HepG2 (cell line): ENCODE data around the gene PDGFRB. TPM values are rescaled to one million over a fixed set of nuclear protein-coding genes. Genes with fewer than 3 reads are reported as not detected.

ENCODE experiments used
- ATF1 ChIP-seq: IDR thresholded peaks from 2 replicates; pipeline ENCODE4 v1.6.1; 2016; ENCODE audit warnings: mild to moderate bottlenecking, control low read depth
- CEBPZ ChIP-seq: IDR thresholded peaks from 2 replicates; pipeline ENCODE4 v1.6.1; 2012; ENCODE audit warnings: low read length, improper control_type of control experiment
- CHCHD3 ChIP-seq: sonication (generic); formaldehyde crosslinking; IDR thresholded peaks from 2 replicates; pipeline ENCODE4 v1.8.0; 2022; ENCODE audit warnings: mild to moderate bottlenecking, missing genetic modification reagents, moderate library complexity
- GZF1 ChIP-seq: sonication (generic); formaldehyde crosslinking; IDR thresholded peaks from 2 replicates; pipeline ENCODE4 v1.5.1; 2020; ENCODE audit warnings: mild to moderate bottlenecking, missing genetic modification reagents
- HMGA1 ChIP-seq: sonication (generic); formaldehyde crosslinking; conservative IDR thresholded peaks from 2 replicates; pipeline ENCODE4 v1.4.0; 2020; ENCODE audit warnings: missing genetic modification reagents
- MXD4 ChIP-seq: IDR thresholded peaks from 2 replicates; pipeline ENCODE4 v1.6.1; 2016; ENCODE audit warnings: mild to moderate bottlenecking, missing biosample characterization, missing genetic modification reagents
- NFE2 ChIP-seq: sonication (generic); formaldehyde crosslinking; IDR thresholded peaks from 2 replicates; pipeline ENCODE4 v1.4.0; 2020; ENCODE audit warnings: missing genetic modification reagents
- PHF20 ChIP-seq: sonication (generic); formaldehyde crosslinking; IDR thresholded peaks from 2 replicates; pipeline ENCODE4 v1.5.0; 2020; ENCODE audit warnings: mild to moderate bottlenecking, missing genetic modification reagents
- PREB ChIP-seq: sonication (generic); formaldehyde crosslinking; IDR thresholded peaks from 2 replicates; pipeline ENCODE4 v1.4.0; 2020; ENCODE audit warnings: missing genetic modification reagents
- RBM39 ChIP-seq: fragments of 200-400 bp; formaldehyde crosslinking; IDR thresholded peaks from one replicate; pipeline ENCODE4 v1.6.1; 2018; ENCODE audit warnings: antibody characterized with exemption, mild to moderate bottlenecking, low read depth, low read length; ENCODE audit not compliant: poor library complexity, severe bottlenecking
- REXO4 ChIP-seq: sonication (generic); formaldehyde crosslinking; IDR thresholded peaks from 2 replicates; pipeline ENCODE4 v1.8.0; 2022; ENCODE audit warnings: missing genetic modification reagents, mild to moderate bottlenecking, borderline replicate concordance
- SP1 ChIP-seq, 2 experiments: fragments of 450-650 bp in 1 of 2; sonication (generic) in 1 of 2; formaldehyde crosslinking in 1 of 2; IDR thresholded peaks; 2 replicates each; pipeline versions ENCODE4 v1.4.0 to v1.6.1; 2016 to 2020; ENCODE audit warnings: missing genetic modification reagents in 1 of 2
- SP5 ChIP-seq: IDR thresholded peaks from 2 replicates; pipeline ENCODE4 v1.6.1; 2016; ENCODE audit warnings: low read depth, borderline replicate concordance
- SYNCRIP ChIP-seq: fragments of 200-400 bp; formaldehyde crosslinking; IDR thresholded peaks from 2 replicates; pipeline ENCODE4 v1.6.1; 2018; ENCODE audit warnings: mild to moderate bottlenecking, low read depth, low read length; ENCODE audit not compliant: insufficient read depth
- TAF15 ChIP-seq: fragments of 200-400 bp; formaldehyde crosslinking; IDR thresholded peaks from one replicate; pipeline ENCODE4 v1.6.1; 2018; ENCODE audit warnings: mild to moderate bottlenecking, low read depth, low read length; ENCODE audit not compliant: poor library complexity, severe bottlenecking
- U2AF2 ChIP-seq: fragments of 200-400 bp; formaldehyde crosslinking; IDR thresholded peaks from 2 replicates; pipeline ENCODE4 v1.6.1; 2017; ENCODE audit warnings: low read depth, mild to moderate bottlenecking, low read length
- YEATS2 ChIP-seq: sonication (generic); formaldehyde crosslinking; IDR thresholded peaks from 2 replicates; pipeline ENCODE4 v1.4.0; 2020; ENCODE audit warnings: missing genetic modification reagents, borderline replicate concordance
- ZEB1 ChIP-seq: IDR thresholded peaks from 2 replicates; pipeline ENCODE4 v1.6.1; 2012; ENCODE audit warnings: mild to moderate bottlenecking, low read depth, inconsistent platforms; ENCODE audit not compliant: insufficient replicate concordance
- ZNF484 ChIP-seq: sonication (generic); formaldehyde crosslinking; IDR thresholded peaks from 2 replicates; pipeline ENCODE4 v1.5.1; 2020; ENCODE audit warnings: mild to moderate bottlenecking, low read depth, missing genetic modification reagents, borderline replicate concordance
- ZNF562 ChIP-seq: sonication (generic); formaldehyde crosslinking; IDR thresholded peaks from 2 replicates; pipeline ENCODE4 v1.8.0; 2022; ENCODE audit warnings: missing genetic modification reagents, borderline replicate concordance
- ZNF589 ChIP-seq: sonication (generic); formaldehyde crosslinking; conservative IDR thresholded peaks from 2 replicates; pipeline ENCODE4 v1.8.0; 2022; ENCODE audit warnings: mild to moderate bottlenecking, moderate library complexity, missing genetic modification reagents
- ZNF652 ChIP-seq: IDR thresholded peaks from 2 replicates; pipeline ENCODE4 v1.6.1; 2016; ENCODE audit warnings: low read depth, borderline replicate concordance
- ZNF672 ChIP-seq: sonication (generic); formaldehyde crosslinking; IDR thresholded peaks from 2 replicates; pipeline ENCODE4 v1.8.1; 2022; ENCODE audit warnings: missing genetic modification reagents
- ZNF678 ChIP-seq: sonication (generic); formaldehyde crosslinking; IDR thresholded peaks from 2 replicates; pipeline ENCODE4 v1.4.0; 2020; ENCODE audit warnings: mild to moderate bottlenecking, missing genetic modification reagents
- ZNF749 ChIP-seq: sonication (generic); formaldehyde crosslinking; IDR thresholded peaks from 2 replicates; pipeline ENCODE4 v1.8.0; 2022; ENCODE audit warnings: mild to moderate bottlenecking, missing genetic modification reagents, moderate library complexity, borderline replicate concordance
- ZNF772 ChIP-seq: sonication (generic); formaldehyde crosslinking; IDR thresholded peaks from 2 replicates; pipeline ENCODE4 v1.5.0; 2020; ENCODE audit warnings: mild to moderate bottlenecking, missing genetic modification reagents
- ZNF773 ChIP-seq: sonication (generic); formaldehyde crosslinking; IDR thresholded peaks from 2 replicates; pipeline ENCODE4 v1.4.0; 2020; ENCODE audit warnings: missing genetic modification reagents, borderline replicate concordance
- ZNF792 ChIP-seq: IDR thresholded peaks from 2 replicates; pipeline ENCODE4 v1.6.1; 2016
- ZNF841 ChIP-seq: sonication (generic); formaldehyde crosslinking; IDR thresholded peaks from 2 replicates; pipeline ENCODE4 v1.8.1; 2023; ENCODE audit warnings: missing genetic modification reagents, borderline replicate concordance
- polyA plus RNA-seq, 8 experiments: library from polyadenylated mRNA; depleted of rRNA in 3 of 8; stranded (reverse) in 7 of 8; unstranded in 1 of 8; fragments of >200 nt; fragmentation: Illumina TruSeq in 4 of 8; extraction: Trizol in 4 of 8; gene quantifications; 2 replicates each; pipeline versions ENCODE4 v1.2.1 to v1.2.3, GENCODE V29; 2011 to 2016; ENCODE audit warnings: low read depth in 4 of 8, missing spikeins in 1 of 8, mixed read lengths in 1 of 8; ENCODE audit not compliant: insufficient read depth in 1 of 8
- total RNA-seq, 5 experiments: library from RNA; depleted of rRNA; stranded (reverse); fragments of >200 nt; fragmentation: Illumina TruSeq; extraction: Trizol; gene quantifications; 2 replicates each; pipeline ENCODE4 v1.2.3, GENCODE V29; 2016; ENCODE audit warnings: low read depth in 1 of 5

Gene PDGFRB
- total and polyA plus RNA-seq, 2 of the 13 experiments (the other 11 are each of a cell fraction or from before 2014, with no cell fraction given): 4.0 to 21.0 TPM

GRCh38 chr5:150142959-150143349 is 12.7 kb downstream of the PDGFRB start (continued):
- TF ChIP-seq MXD4 (CRISPR knock-in tag) (no peak), ZNF841 (CRISPR knock-in tag) (no peak), ZNF773 (no peak), GZF1 (CRISPR knock-in tag) (no peak), U2AF2 (no peak), ZNF772 (CRISPR knock-in tag) (peak; percentile 68), RBM39 (no peak), ZNF652 (CRISPR knock-in tag) (no peak; the same call in 1 of the 2 replicates), CEBPZ (no peak), ZNF672 (CRISPR knock-in tag) (no peak), ZNF792 (CRISPR knock-in tag) (0 out of 2 replicates have a peak, but pooled peaks have one; percentile 70), HMGA1 (CRISPR knock-in tag) (no peak), PHF20 (no peak), ZNF749 (CRISPR knock-in tag) (no peak), TAF15 (no peak), SYNCRIP (no peak), ZNF678 (CRISPR knock-in tag) (no peak), PREB (CRISPR knock-in tag) (no peak), SP1 (IDR thresholded peaks at IDR 0.05) (no peak), SP1 (CRISPR knock-in tag; IDR thresholded peaks at IDR 0.05) (no peak), YEATS2 (no peak), SP5 (CRISPR knock-in tag) (peak; percentile 98), NFE2 (no peak), ZEB1 (no peak), REXO4 (CRISPR knock-in tag) (no peak), ZNF562 (CRISPR knock-in tag) (no peak), ZNF484 (CRISPR knock-in tag) (no peak), ATF1 (CRISPR knock-in tag) (no peak), CHCHD3 (no peak), ZNF589 (CRISPR knock-in tag) (no peak)
